ENCODE data around the gene SSBP1.

The SSBP1 gene

GRCh38 chr7:141701489-141702046 is 36.6 kb upstream of the SSBP1 start:
- ATAC-seq, result peak; percentile 77

GRCh38 chr7:141702047-141702567 is 36.1 kb upstream of the SSBP1 start, which contains the start of gene DENND11:
Gene DENND11 (minus strand): TSS chr7:141702166. CDS start chr7:141702153, 13 bp downstream.
- peak; percentile 71 for ATAC-seq
- TF ChIP-seq CSDC2 (CRISPR knock-in tag; IDR thresholded peaks at IDR 0.05) (no peak), ZNF70 (CRISPR knock-in tag; IDR thresholded peaks at IDR 0.05) (no peak)

More at GRCh38 chr7:141701489-141702046, 36.6 kb upstream of the SSBP1 start:
- TF ChIP-seq POU6F1 (CRISPR knock-in tag; IDR thresholded peaks at IDR 0.05; ENCODE audit: borderline replicate concordance, low read depth) (no peak), TSHZ2 (CRISPR knock-in tag; IDR thresholded peaks at IDR 0.05) (no peak), ZFP30 (CRISPR knock-in tag; IDR thresholded peaks at IDR 0.05) (no peak), PATZ1 (CRISPR knock-in tag; IDR thresholded peaks at IDR 0.05; ENCODE audit: borderline replicate concordance) (no peak), ESRRG (CRISPR knock-in tag; IDR thresholded peaks at IDR 0.05) (no peak), ISL1 (CRISPR knock-in tag; IDR thresholded peaks at IDR 0.05) (no peak), ZNF70 (CRISPR knock-in tag; IDR thresholded peaks at IDR 0.05) (no peak), ZC3H10 (CRISPR knock-in tag; IDR thresholded peaks at IDR 0.05) (no peak), BACH2 (CRISPR knock-in tag; IDR thresholded peaks at IDR 0.05; ENCODE audit: borderline replicate concordance) (no peak), CREB5 (CRISPR knock-in tag; IDR thresholded peaks at IDR 0.05; ENCODE audit: low read depth) (no peak), TCF4 (CRISPR knock-in tag; IDR thresholded peaks at IDR 0.05; ENCODE audit: borderline replicate concordance) (no peak), ZFP3 (CRISPR knock-in tag; IDR thresholded peaks at IDR 0.05) (no peak), ZNF8 (CRISPR knock-in tag; IDR thresholded peaks at IDR 0.05) (no peak), CSDC2 (CRISPR knock-in tag; IDR thresholded peaks at IDR 0.05) (no peak), ZNF565 (CRISPR knock-in tag; conservative IDR thresholded peaks at IDR 0.05; ENCODE audit: low read depth) (no peak), ARNTL (CRISPR knock-in tag; IDR thresholded peaks at IDR 0.05; ENCODE audit: borderline replicate concordance, low read depth) (no peak)

- ATAC-seq, result no peak
- no peak for TF ChIP-seq BACH2 (CRISPR knock-in tag; IDR thresholded peaks at IDR 0.05; ENCODE audit: borderline replicate concordance)
- TF ChIP-seq GLIS3 (CRISPR knock-in tag; IDR thresholded peaks at IDR 0.05), result no peak
- TF ChIP-seq ZFP30 (CRISPR knock-in tag; IDR thresholded peaks at IDR 0.05), result no peak
- no peak for TF ChIP-seq PATZ1 (CRISPR knock-in tag; IDR thresholded peaks at IDR 0.05; ENCODE audit: borderline replicate concordance)
- no peak for TF ChIP-seq RARB (CRISPR knock-in tag; IDR thresholded peaks at IDR 0.05)
- TF ChIP-seq SNAI2 (CRISPR knock-in tag; IDR thresholded peaks at IDR 0.05), result no peak
- TF ChIP-seq ZNF8 (CRISPR knock-in tag; IDR thresholded peaks at IDR 0.05), result no peak
- TF ChIP-seq POU6F1 (CRISPR knock-in tag; IDR thresholded peaks at IDR 0.05; ENCODE audit: borderline replicate concordance, low read depth), result no peak
- TF ChIP-seq ESRRG (CRISPR knock-in tag; IDR thresholded peaks at IDR 0.05), result no peak
- no peak for TF ChIP-seq CSRNP3 (CRISPR knock-in tag; IDR thresholded peaks at IDR 0.05)
- TF ChIP-seq ISL1 (CRISPR knock-in tag; IDR thresholded peaks at IDR 0.05), result no peak
- no peak for TF ChIP-seq TCF4 (CRISPR knock-in tag; IDR thresholded peaks at IDR 0.05; ENCODE audit: borderline replicate concordance)
- TF ChIP-seq TSHZ2 (CRISPR knock-in tag; IDR thresholded peaks at IDR 0.05), result no peak
- TF ChIP-seq ZC3H10 (CRISPR knock-in tag; IDR thresholded peaks at IDR 0.05), result no peak
These were observed 35.3 kb upstream of the SSBP1 start for GRCh38 chr7:141702892-141703291.

Measured in SK-N-SH treated with all-trans-retinoic acid at 6 μM for 48 hours (cell line).